Esophagus (tissue), 2 donors: ENCODE measurements around the gene TBC1D12. TPM values are rescaled to one million over a fixed set of nuclear protein-coding genes. Genes with fewer than 3 reads are reported as not detected.
"Not testable (repeated sequence)": the region's sequence is repeated elsewhere in the genome, so short reads cannot be mapped to it uniquely, and the experiment has no call there.

Experiments
- H3K27ac ChIP-seq, 2 donors: one replicate each; pipeline ENCODE4 v1.5.1; 2013; ENCODE audit warnings: low read depth in 2 of 2, mild to moderate bottlenecking in 2 of 2, inconsistent platforms in 1 of 2, low read length in 1 of 2, moderate library complexity in 1 of 2
- H3K27me3 ChIP-seq, 2 donors: one replicate each; pipeline ENCODE4 v1.6.1; 2013; ENCODE audit warnings: low read length in 2 of 2, control low read depth in 1 of 2, mild to moderate bottlenecking in 1 of 2; ENCODE audit not compliant: insufficient read depth in 2 of 2, control insufficient read depth in 1 of 2
- H3K36me3 ChIP-seq, 2 donors: one replicate each; pipeline ENCODE4 v1.6.1; 2013; ENCODE audit warnings: low read length in 1 of 2; ENCODE audit not compliant: control insufficient read depth in 2 of 2, insufficient read depth in 2 of 2
- H3K4me1 ChIP-seq, 2 donors: one replicate each; pipeline ENCODE4 v1.6.1; 2013; ENCODE audit warnings: low read length in 1 of 2; ENCODE audit not compliant: control insufficient read depth in 2 of 2, insufficient read depth in 2 of 2
- H3K4me3 ChIP-seq, 2 donors: one replicate each; pipeline ENCODE4 v1.5.1; 2013; ENCODE audit warnings: low read length in 2 of 2, mild to moderate bottlenecking in 2 of 2, low read depth in 1 of 2, moderate library complexity in 1 of 2
- H3K9me3 ChIP-seq, 2 donors: one replicate each; pipeline ENCODE4 v1.6.1; 2013; ENCODE audit warnings: mild to moderate bottlenecking in 2 of 2, low read depth in 1 of 2, low read length in 1 of 2, moderate library complexity in 1 of 2; ENCODE audit not compliant: control insufficient read depth in 2 of 2, insufficient read depth in 1 of 2
- WGBS, 2 donors: extraction: QIAGEN DNeasy Blood & Tissue Kit; methylation state at CpG; one replicate each; pipeline ENCODE4 v1.1.7; 2013; 5-methylcytosine and 5-hydroxymethylcytosine counted together
- polyA plus RNA-seq, 2 donors: library from polyadenylated mRNA; stranded (reverse); fragments of 200-250 nt; gene quantifications; one replicate each; pipeline ENCODE4 v1.2.3, GENCODE V29; 2013
- donor health status: healthy with polysubstance abuse.
- donor health status: Bipolar disorder and iron deficiency.

Gene TBC1D12
- polyA plus RNA-seq, 2 donors = 4.0 to 9.1 TPM

- Histone ChIP-seq H3K27ac (no peak overlapping the region), H3K36me3 (no peaks in the 10 kb centered on the region), H3K4me1 (no peaks in the 10 kb centered on the region), H3K9me3 (no peaks in the 10 kb centered on the region), H3K4me3 (peak overlapping the region in 1 of 2 donors; percentile 79), H3K27me3 (no peaks in the 10 kb centered on the region)
- 36 to 38% methylated on average over 1 of the region's 1 CpG for WGBS, 2 donors
Observed at GRCh38 chr10:94546901-94547185, 144.5 kb downstream of the TBC1D12 start.

- H3K4me3 ChIP-seq = no peak overlapping the region
- H3K9me3 ChIP-seq = no peaks in the 10 kb centered on the region
- no peak overlapping the region for H3K27ac ChIP-seq
- H3K36me3 ChIP-seq = no peaks in the 10 kb centered on the region
- no peaks in the 10 kb centered on the region for H3K27me3 ChIP-seq
- H3K4me1 ChIP-seq = no peaks in the 10 kb centered on the region
Observed at GRCh38 chr10:94549221-94549620, 146.9 kb downstream of the TBC1D12 start.

- H3K27me3 ChIP-seq, H3K4me1 ChIP-seq, H3K27ac ChIP-seq, H3K9me3 ChIP-seq, H3K36me3 ChIP-seq, H3K4me3 ChIP-seq: not testable (repeated sequence)
- WGBS, 2 donors = 94 to 97% methylated on average over 12 to 13 of the region's 13 CpGs
Observed at GRCh38 chr10:94567714-94568307, 165.5 kb downstream of the TBC1D12 start.

- Histone ChIP-seq H3K4me1 (no peaks in the 10 kb centered on the region), H3K27ac (no peak overlapping the region), H3K4me3 (no peak overlapping the region), H3K36me3 (no peaks in the 10 kb centered on the region), H3K9me3 (no peaks in the 10 kb centered on the region), H3K27me3 (no peaks in the 10 kb centered on the region)
Observed at GRCh38 chr10:94571081-94571480, 168.7 kb downstream of the TBC1D12 start.

- WGBS, 2 donors = 80 to 82% methylated on average over 3 of the region's 3 CpGs
- Histone ChIP-seq H3K4me3 (no peak overlapping the region), H3K27ac (no peak overlapping the region), H3K9me3 (no peaks in the 10 kb centered on the region), H3K4me1 (no peaks in the 10 kb centered on the region), H3K36me3 (no peaks in the 10 kb centered on the region), H3K27me3 (no peaks in the 10 kb centered on the region)
Observed at GRCh38 chr10:94571528-94571927, 169.2 kb downstream of the TBC1D12 start.

GRCh38 chr10:94578790-94579189 is 176.4 kb downstream of the TBC1D12 start:
- Histone ChIP-seq H3K9me3 (no peaks in the 10 kb centered on the region), H3K27me3 (no peaks in the 10 kb centered on the region), H3K36me3 (no peaks in the 10 kb centered on the region), H3K27ac (no peak overlapping the region), H3K4me1 (no peaks in the 10 kb centered on the region), H3K4me3 (no peak overlapping the region)
- 87 to 92% methylated on average over 4 of the region's 4 CpGs for WGBS, 2 donors

GRCh38 chr10:94583124-94583523 is 180.8 kb downstream of the TBC1D12 start:
- Histone ChIP-seq H3K9me3 (no peaks in the 10 kb centered on the region), H3K36me3 (no peaks in the 10 kb centered on the region), H3K27ac (no peak overlapping the region)

More at GRCh38 chr10:94583124-94583523, 180.8 kb downstream of the TBC1D12 start:
- no peak overlapping the region for H3K4me3 ChIP-seq
- H3K27me3 ChIP-seq = no peaks in the 10 kb centered on the region
- H3K4me1 ChIP-seq = no peaks in the 10 kb centered on the region

Other genes with a start within 250 kb of the TBC1D12 start
- 1 to 10 TPM; 4.8 to 5.3 TPM for gene NOC3L, start 39.6 kb upstream of the TBC1D12 start, polyA plus RNA-seq
- 10 to 100 TPM in 1 of 2 donors, 1 to 10 TPM in 1; 6.3 to 12.0 TPM for gene HELLS, start 143.2 kb downstream of the TBC1D12 start, polyA plus RNA-seq